Measurements from ENCODE around the gene RETN. TPM values are rescaled to one million over a fixed set of nuclear protein-coding genes. Genes with fewer than 3 reads are reported as not detected.

RETN gene
- total RNA-seq, 1 donor from 2014 or later = 21.1 TPM

DNA sequence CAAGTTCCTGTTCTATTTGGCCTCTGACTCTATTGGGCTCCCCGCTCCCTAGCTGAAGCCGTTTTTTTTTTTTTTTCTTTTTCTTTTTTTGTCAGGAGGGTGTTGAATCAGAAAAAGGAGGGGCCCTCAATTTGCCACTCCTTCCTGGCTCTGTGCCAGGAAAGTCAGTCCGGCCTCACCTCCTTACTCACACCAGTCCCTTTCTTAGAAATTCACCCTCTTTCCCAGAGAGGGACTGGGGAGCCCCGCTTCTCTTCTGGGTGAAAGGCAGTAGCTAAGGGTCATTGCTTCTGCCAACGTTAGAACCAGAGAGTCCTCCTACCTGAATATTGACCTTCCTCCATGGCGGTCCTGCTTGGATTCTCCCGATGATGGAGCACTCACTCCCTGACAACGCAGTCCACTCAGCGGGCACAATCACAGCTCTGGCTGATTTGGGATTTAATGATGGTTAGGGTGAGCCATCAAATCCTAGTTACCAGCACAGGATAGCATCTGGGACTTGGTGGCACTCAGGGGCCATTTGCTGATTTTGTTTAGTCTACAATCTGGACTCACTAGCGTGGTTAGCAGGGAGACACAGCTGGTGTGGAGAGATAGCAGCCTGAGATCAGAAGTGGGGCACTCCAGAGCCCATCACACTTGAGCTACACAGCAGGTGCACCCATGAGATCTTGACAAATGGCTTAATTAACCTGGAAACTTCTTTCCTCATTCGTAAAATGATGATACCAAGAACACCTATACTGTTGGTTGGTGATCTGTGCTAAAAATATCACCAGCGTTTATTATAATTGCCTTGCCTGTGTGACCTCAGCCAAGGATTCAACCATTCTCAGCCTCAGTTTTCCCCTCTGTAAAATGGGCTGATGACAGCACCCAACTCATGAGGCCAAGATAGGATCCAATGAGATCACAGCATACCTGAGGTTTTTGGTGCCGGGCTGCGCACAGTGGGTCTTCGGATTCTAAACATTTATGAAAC lies 30.9 kb downstream of the RETN start:
- H3K27me3 ChIP-seq (ENCODE audit: low read depth) = peaks cover 33% of the 10 kb centered on the region
- H3K4me1 ChIP-seq = no peaks in the 10 kb centered on the region
- TF ChIP-seq, protein P1, sequence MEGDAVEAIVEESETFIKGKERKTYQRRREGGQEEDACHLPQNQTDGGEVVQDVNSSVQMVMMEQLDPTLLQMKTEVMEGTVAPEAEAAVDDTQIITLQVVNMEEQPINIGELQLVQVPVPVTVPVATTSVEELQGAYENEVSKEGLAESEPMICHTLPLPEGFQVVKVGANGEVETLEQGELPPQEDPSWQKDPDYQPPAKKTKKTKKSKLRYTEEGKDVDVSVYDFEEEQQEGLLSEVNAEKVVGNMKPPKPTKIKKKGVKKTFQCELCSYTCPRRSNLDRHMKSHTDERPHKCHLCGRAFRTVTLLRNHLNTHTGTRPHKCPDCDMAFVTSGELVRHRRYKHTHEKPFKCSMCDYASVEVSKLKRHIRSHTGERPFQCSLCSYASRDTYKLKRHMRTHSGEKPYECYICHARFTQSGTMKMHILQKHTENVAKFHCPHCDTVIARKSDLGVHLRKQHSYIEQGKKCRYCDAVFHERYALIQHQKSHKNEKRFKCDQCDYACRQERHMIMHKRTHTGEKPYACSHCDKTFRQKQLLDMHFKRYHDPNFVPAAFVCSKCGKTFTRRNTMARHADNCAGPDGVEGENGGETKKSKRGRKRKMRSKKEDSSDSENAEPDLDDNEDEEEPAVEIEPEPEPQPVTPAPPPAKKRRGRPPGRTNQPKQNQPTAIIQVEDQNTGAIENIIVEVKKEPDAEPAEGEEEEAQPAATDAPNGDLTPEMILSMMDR (IDR thresholded peaks at IDR 0.05) = no peak
- H3K4me3 ChIP-seq = no peak overlapping the region
- H3K27ac ChIP-seq = no peak overlapping the region
- H3K36me3 ChIP-seq = no peaks in the 10 kb centered on the region
- no peaks in the 10 kb centered on the region for H3K9me3 ChIP-seq
- ATAC-seq (no peak), DNase-seq (no peak)
- intact Hi-C loops (cut with DNase I) = no loop called here

DNA sequence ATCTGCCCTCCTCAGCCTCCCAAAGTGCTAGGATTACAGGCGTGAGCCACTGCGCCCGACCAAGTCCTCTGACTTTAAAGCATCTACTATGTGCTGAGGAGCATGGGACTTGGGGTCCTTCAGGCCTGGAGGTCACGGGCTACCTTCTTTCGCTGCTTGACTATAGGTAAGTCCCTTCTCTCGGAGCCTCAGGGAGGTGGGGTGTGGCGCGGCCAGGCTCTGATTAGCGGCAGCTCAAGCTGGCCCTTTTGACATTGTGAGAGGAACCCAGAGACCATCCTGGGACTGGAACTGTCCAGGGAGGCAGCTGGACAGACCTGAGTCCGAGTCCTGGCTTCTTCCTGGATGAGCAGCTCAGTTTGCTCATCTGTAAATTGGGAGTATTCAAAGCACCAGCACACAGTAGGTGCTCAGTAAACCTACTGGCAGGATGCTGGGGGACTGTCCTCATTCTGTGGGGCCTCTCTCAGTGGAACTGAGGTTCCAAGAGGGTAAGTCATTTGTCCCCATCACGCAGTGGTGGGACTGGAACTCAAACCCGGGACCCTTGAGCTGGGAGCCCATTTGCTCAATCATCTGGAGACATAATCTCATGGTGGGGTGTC lies 32.3 kb downstream of the RETN start:
- no peak overlapping the region for H3K4me3 ChIP-seq
- H3K4me1 ChIP-seq = peaks cover 3% of the 10 kb centered on the region
- DNase-seq (no peak), ATAC-seq (no peak)
- peaks cover 33% of the 10 kb centered on the region for H3K27me3 ChIP-seq (ENCODE audit: low read depth)
- no peaks in the 10 kb centered on the region for H3K9me3 ChIP-seq
- no peaks in the 10 kb centered on the region for H3K36me3 ChIP-seq
- intact Hi-C loops (cut with DNase I) = no loop called here
- H3K27ac ChIP-seq = no peak overlapping the region
- TF ChIP-seq, protein P1 (IDR thresholded peaks at IDR 0.05) = no peak

DNA sequence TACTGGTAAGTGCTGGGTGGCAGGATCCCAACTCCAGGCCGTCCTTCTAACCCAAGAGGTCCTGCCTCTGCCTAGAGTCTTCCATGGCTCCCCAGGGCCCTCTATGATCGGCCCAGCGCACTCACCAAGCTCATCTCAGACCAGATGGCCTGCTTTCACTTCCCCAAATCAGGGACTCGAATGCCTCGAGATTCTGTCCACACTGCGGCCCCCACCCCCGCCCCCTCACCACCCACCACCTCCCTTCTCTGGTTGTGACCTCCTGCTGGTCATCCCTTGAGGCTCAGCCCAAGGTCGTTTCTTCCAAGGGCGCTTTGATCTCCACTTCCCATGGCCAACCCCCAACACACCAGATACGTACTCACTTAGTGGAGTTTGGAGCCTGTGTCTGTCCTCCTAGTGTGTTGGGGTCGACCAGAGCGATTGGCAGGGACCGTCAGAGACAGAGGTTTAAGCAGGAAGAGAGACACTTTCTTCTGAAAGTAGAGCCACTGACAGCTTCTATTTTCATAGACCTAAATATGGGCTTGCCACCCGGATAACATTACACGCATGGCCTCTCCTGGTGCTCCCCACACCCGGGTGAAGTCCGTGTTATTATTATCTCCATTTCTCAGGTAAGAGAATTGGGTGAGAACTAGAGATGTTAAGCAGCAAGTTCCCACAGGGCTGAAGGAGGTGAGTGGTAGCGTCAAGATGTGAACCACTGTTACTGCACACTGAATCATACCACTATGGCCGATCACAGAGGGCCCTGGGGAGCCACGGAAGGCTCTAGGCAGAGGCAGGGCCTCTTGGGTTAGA lies 33.0 kb downstream of the RETN start, which contains the start of gene FCER2:
FCER2 (minus strand) TSS at position 478 of the 804 bp plus-strand sequence. CDS start 2,371 bp downstream, outside the sequence.
- TF ChIP-seq, protein P1 (IDR thresholded peaks at IDR 0.05) = no peak
- Histone ChIP-seq H3K27ac (no peak within 1 kb of the TSS), H3K9me3 (no peaks in the 10 kb centered on the region), H3K27me3 (ENCODE audit: low read depth) (peaks cover 28% of the 10 kb centered on the region), H3K4me3 (no peak within 1 kb of the TSS), H3K36me3 (no peaks in the 10 kb centered on the region), H3K4me1 (peaks cover 10% of the 10 kb centered on the region)
- intact Hi-C loops (cut with DNase I) = no loop called here
- no peak for ATAC-seq
- DNase-seq = no peak

DNA sequence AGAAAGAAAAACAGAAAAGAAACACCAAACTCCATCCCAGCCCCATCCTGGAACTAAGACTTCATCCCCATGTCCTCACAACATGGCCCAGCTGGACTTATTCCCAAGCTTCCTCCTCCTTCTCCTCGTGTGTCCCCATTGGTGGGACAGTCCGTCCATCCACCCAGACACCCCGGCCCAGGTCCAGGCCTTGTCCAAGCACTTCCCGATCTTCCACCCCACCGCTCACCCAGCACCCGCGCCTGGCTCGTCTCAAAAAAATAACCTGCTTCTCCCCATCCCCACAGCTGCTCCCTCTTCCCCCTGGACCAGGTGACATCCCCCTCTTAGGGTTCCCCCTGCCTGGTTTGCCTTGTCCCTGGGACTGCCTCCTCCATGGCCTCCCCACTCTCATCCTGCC lies 34.5 kb downstream of the RETN start:
- H3K36me3 ChIP-seq = no peaks in the 10 kb centered on the region
- intact Hi-C loops (cut with DNase I) = no loop called here
- no peak overlapping the region for H3K27ac ChIP-seq
- TF ChIP-seq, protein P1 (IDR thresholded peaks at IDR 0.05) = no peak
- H3K27me3 ChIP-seq (ENCODE audit: low read depth) = peaks cover 17% of the 10 kb centered on the region
- ATAC-seq (no peak), DNase-seq (no peak)
- no peak overlapping the region for H3K4me3 ChIP-seq
- H3K9me3 ChIP-seq = no peaks in the 10 kb centered on the region
- H3K4me1 ChIP-seq = peaks cover 19% of the 10 kb centered on the region

All from lower lobe of right lung (tissue), 2 donors.